Tibial artery (tissue), 4 donors: ENCODE results near the gene CFAP73.

Experiments
- DNase-seq, 2 donors: peaks; one replicate each; pipeline ENCODE4 v3.0.0-alpha.2; 2019
- H3K27ac ChIP-seq, 2 donors: fragments of 200-600 bp; sonication (generic) in 1 of 2; 1 replicate in 1 of 2; 2 replicates in 1 of 2; pipeline ENCODE4 v1.5.1; 2018 to 2019; ENCODE audit warnings: mild to moderate bottlenecking in 1 of 2
- H3K27me3 ChIP-seq, 2 donors: fragments of 200-600 bp; sonication (generic) in 1 of 2; one replicate each; pipeline versions ENCODE4 v1.5.1 to v1.6.0; 2016 to 2019
- H3K36me3 ChIP-seq, 3 donors: fragments of 200-600 bp; sonication (generic) in 2 of 3; one replicate each; pipeline ENCODE4 v1.5.1; 2016 to 2019; ENCODE audit warnings: mild to moderate bottlenecking in 2 of 3
- H3K4me1 ChIP-seq, 4 donors: fragments of 200-600 bp; sonication (generic) in 2 of 4; 1 replicate in 3 of 4; 2 replicates in 1 of 4; pipeline ENCODE4 v1.5.1; 2016 to 2019
- H3K4me3 ChIP-seq, 2 donors: fragments of 200-600 bp; sonication (generic) in 1 of 2; 1 replicate in 1 of 2; 2 replicates in 1 of 2; pipeline ENCODE4 v1.5.1; 2018 to 2019; ENCODE audit warnings: mild to moderate bottlenecking in 2 of 2
- H3K9me3 ChIP-seq, 3 donors: fragments of 200-600 bp; sonication (generic) in 1 of 3; one replicate each; pipeline ENCODE4 v1.5.1; 2016 to 2019
- intact Hi-C: fragments of 100-400 bp; cut with DNase I; formaldehyde crosslinking; loops from one replicate; pipeline ENCODE4 v1.15.0; 2023; ENCODE audit warnings: low total_unique reads
- TF ChIP-seq, protein P1 (sequence below), 2 experiments: fragments of 200-600 bp in 1 of 2; fragments of 450-650 bp in 1 of 2; IDR thresholded peaks; one replicate each; pipeline ENCODE4 v1.5.1; 2017 to 2019; ENCODE audit warnings: antibody characterized with exemption in 2 of 2, mild to moderate bottlenecking in 1 of 2, moderate library complexity in 1 of 2

CFAP73 gene

GRCh38 chr12:113120670-113121370 is 28.7 kb upstream of the CFAP73 start:
- Histone ChIP-seq H3K4me1 (no peaks in the 10 kb centered on the region), H3K4me3 (no peak overlapping the region), H3K27me3 (peaks cover 0 to 39% of the 10 kb centered on the region in 2 donors), H3K9me3 (no peaks in the 10 kb centered on the region), H3K36me3 (no peaks in the 10 kb centered on the region), H3K27ac (no peak overlapping the region)
- intact Hi-C loops: no loop called here
- DNase-seq: no peak
- TF ChIP-seq, protein P1, sequence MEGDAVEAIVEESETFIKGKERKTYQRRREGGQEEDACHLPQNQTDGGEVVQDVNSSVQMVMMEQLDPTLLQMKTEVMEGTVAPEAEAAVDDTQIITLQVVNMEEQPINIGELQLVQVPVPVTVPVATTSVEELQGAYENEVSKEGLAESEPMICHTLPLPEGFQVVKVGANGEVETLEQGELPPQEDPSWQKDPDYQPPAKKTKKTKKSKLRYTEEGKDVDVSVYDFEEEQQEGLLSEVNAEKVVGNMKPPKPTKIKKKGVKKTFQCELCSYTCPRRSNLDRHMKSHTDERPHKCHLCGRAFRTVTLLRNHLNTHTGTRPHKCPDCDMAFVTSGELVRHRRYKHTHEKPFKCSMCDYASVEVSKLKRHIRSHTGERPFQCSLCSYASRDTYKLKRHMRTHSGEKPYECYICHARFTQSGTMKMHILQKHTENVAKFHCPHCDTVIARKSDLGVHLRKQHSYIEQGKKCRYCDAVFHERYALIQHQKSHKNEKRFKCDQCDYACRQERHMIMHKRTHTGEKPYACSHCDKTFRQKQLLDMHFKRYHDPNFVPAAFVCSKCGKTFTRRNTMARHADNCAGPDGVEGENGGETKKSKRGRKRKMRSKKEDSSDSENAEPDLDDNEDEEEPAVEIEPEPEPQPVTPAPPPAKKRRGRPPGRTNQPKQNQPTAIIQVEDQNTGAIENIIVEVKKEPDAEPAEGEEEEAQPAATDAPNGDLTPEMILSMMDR (IDR thresholded peaks at IDR 0.05): no peak

- DNase-seq: no peak
- H3K36me3 ChIP-seq: no peaks in the 10 kb centered on the region
- H3K9me3 ChIP-seq: no peaks in the 10 kb centered on the region
- intact Hi-C loops: no loop called here
- H3K27ac ChIP-seq: no peak overlapping the region
- H3K27me3 ChIP-seq: peaks cover 0 to 31% of the 10 kb centered on the region in 2 donors
- no peaks in the 10 kb centered on the region for H3K4me1 ChIP-seq
- TF ChIP-seq, protein P1 (IDR thresholded peaks at IDR 0.05): no peak
- H3K4me3 ChIP-seq: no peak overlapping the region
Observed at GRCh38 chr12:113127791-113128199, 21.7 kb upstream of the CFAP73 start.

- Histone ChIP-seq H3K27ac (no peak overlapping the region), H3K27me3 (peaks cover 0 to 44% of the 10 kb centered on the region in 2 donors), H3K36me3 (no peaks in the 10 kb centered on the region), H3K9me3 (no peaks in the 10 kb centered on the region), H3K4me3 (no peak overlapping the region), H3K4me1 (no peaks in the 10 kb centered on the region)
- intact Hi-C loops: no loop called here
- DNase-seq: no peak
- TF ChIP-seq, protein P1 (IDR thresholded peaks at IDR 0.05): no peak
Observed at GRCh38 chr12:113128802-113129663, 20.5 kb upstream of the CFAP73 start.

DNA sequence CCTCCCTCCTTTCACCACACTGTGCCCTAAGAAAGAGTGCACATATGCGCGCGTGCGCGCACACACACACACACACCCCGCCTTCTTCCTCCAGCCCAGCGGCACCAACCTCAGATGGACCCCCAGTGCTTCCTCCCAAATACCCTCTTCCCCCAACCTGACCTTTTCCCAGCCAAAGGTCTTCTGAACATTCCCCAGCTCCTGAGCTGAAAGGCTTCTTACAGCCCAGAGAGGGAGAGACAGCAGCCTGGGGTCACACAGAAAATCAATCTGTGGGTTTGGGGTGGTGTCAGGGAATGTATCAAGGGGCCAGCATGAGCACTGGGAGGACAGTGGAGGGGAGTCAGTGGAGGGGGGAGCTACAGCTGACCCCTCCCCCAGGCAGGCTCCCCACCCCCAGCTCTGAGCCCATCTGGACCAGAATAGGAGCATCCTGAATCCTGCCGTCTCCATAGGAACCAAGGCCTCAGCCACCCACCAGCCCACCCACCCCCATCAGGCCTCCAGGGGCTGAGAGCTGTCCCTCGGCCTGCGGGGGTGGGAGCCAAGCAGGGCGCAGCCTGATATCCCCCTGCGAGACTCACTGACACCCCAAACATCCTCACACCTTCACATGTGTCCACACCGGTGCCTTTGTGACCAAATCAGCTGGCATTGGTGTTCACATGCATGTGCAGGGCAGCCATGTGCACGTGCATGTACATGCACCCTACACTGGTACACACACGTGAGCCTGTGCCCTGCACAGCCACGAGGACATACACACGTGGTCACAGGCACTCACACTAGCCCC is 19.7 kb upstream of the CFAP73 start:
- DNase-seq: no peak
- Histone ChIP-seq H3K27ac (no peak overlapping the region), H3K9me3 (no peaks in the 10 kb centered on the region), H3K36me3 (no peaks in the 10 kb centered on the region), H3K4me3 (no peak overlapping the region), H3K27me3 (peaks cover 0 to 52% of the 10 kb centered on the region in 2 donors), H3K4me1 (no peaks in the 10 kb centered on the region)
- TF ChIP-seq, protein P1 (IDR thresholded peaks at IDR 0.05): no peak
- intact Hi-C loops: no loop called here

DNA sequence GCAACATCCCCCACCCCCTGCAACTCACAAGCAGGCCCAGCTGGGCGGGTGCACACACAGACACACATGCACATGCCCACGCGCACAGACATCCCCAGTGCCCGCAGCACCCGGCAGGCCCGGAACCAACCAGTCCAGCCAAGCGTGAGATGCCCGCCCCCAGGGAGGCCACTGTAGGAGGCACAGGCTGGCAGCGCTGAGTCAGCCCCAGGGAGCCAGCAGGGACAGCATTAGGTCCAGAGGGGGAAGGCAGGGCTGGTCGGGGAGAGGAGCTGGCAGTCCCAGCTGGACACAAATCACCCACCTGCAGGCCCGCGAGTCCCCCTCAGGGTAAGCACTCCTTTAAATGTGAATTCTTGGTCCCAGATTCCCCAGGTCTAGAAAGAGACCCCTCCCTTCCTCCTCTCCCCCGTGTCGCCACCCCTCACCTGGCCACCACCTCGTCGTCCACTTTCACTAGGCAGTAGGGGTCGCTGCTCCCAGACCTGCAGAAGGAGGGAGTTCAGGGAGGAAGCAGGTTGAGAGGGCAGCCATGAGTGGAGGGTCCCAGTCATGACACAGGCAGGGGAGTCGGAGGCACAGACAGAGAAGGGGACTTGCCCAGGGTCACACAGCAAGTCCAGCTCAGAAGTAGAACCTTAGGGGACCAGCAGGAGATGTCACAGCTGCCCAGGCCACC is 18.9 kb upstream of the CFAP73 start:
- no peak overlapping the region for H3K27ac ChIP-seq
- no peaks in the 10 kb centered on the region for H3K9me3 ChIP-seq
- peaks cover 0 to 59% of the 10 kb centered on the region in 2 donors for H3K27me3 ChIP-seq
- no peak overlapping the region for H3K4me3 ChIP-seq
- TF ChIP-seq, protein P1 (IDR thresholded peaks at IDR 0.05): no peak
- H3K36me3 ChIP-seq: no peaks in the 10 kb centered on the region
- DNase-seq: no peak
- intact Hi-C loops: no loop called here
- peaks cover 0 to 4% (median 0%) of the 10 kb centered on the region in 4 donors for H3K4me1 ChIP-seq
